NCI-H2081 (cell line): ENCODE measurements around the gene RIC8A.

Experiments used
- DNase-seq, 2 experiments: peaks; one replicate each; lab custom pipeline; 2025; lab: John Stamatoyannopoulos, UW

RIC8A gene

GRCh38 chr11:204587-205109 is 2.9 kb upstream of the RIC8A start:
- DNase-seq: no peak

GRCh38 chr11:205221-206001 is 2.1 kb upstream of the RIC8A start:
- no peak for DNase-seq

GRCh38 chr11:206002-206384 is 1.5 kb upstream of the RIC8A start:
- DNase-seq: no peak

GRCh38 chr11:206526-207207 is 841 bp upstream of the RIC8A start:
- no peak for DNase-seq

- DNase-seq: peak in 1 of 2 experiments; percentile 37
Observed at GRCh38 chr11:207863-208180, 314 bp downstream of the RIC8A start.

GRCh38 chr11:208181-208916 is 841 bp downstream of the RIC8A start:
- peak; percentile 62 to 72 for DNase-seq

GRCh38 chr11:208917-209260 is 1.4 kb downstream of the RIC8A start:
- DNase-seq: no peak

GRCh38 chr11:209275-210121 is 2.0 kb downstream of the RIC8A start:
- no peak for DNase-seq

GRCh38 chr11:210122-210802 is 2.8 kb downstream of the RIC8A start:
- DNase-seq: no peak

- DNase-seq: no peak
Observed at GRCh38 chr11:210803-211180, 3.3 kb downstream of the RIC8A start.

- DNase-seq: no peak
Observed at GRCh38 chr11:211295-211694, 3.8 kb downstream of the RIC8A start.

GRCh38 chr11:211741-212140 is 4.2 kb downstream of the RIC8A start:
- DNase-seq: no peak

GRCh38 chr11:212150-213100 is 4.9 kb downstream of the RIC8A start:
- DNase-seq: no peak

GRCh38 chr11:213111-213510 is 5.6 kb downstream of the RIC8A start:
- no peak for DNase-seq

GRCh38 chr11:214083-214482 is 6.6 kb downstream of the RIC8A start:
- no peak for DNase-seq

- DNase-seq: no peak
Observed at GRCh38 chr11:215581-216037, 8.1 kb downstream of the RIC8A start.

- DNase-seq: no peak
Observed at GRCh38 chr11:216081-216974, 8.8 kb downstream of the RIC8A start.

GRCh38 chr11:217704-218103 is 10.2 kb downstream of the RIC8A start:
- no peak for DNase-seq
